HFFc6 (cell line): ENCODE results near the gene TMIGD3. TPM values are rescaled to one million over a fixed set of nuclear protein-coding genes. Genes with fewer than 3 reads are reported as not detected.

Experiments used
- DNase-seq: peaks from one replicate; pipeline ENCODE4 v3.0.0-alpha.2; 2018
- H3K27ac Mint-ChIP-seq: 2 replicates; pipeline ENCODE4 v1.8.0; 2020; ENCODE audit warnings: mild to moderate bottlenecking, mixed read lengths
- H3K27me3 Mint-ChIP-seq: 2 replicates; pipeline ENCODE4 v1.8.0; 2021; ENCODE audit warnings: mild to moderate bottlenecking, moderate library complexity, mixed read lengths; ENCODE audit not compliant: insufficient read depth
- H3K36me3 Mint-ChIP-seq: 2 replicates; pipeline ENCODE4 v1.8.0; 2021; ENCODE audit warnings: low read depth, mixed read lengths
- H3K4me1 Mint-ChIP-seq: 2 replicates; pipeline ENCODE4 v1.8.0; 2020; ENCODE audit warnings: low read depth, mixed read lengths
- H3K4me3 Mint-ChIP-seq: 2 replicates; pipeline ENCODE4 v1.8.0; 2020; ENCODE audit warnings: mild to moderate bottlenecking, moderate library complexity, mixed read lengths
- H3K9me3 Mint-ChIP-seq: 2 replicates; pipeline ENCODE4 v1.8.0; 2020; ENCODE audit warnings: mild to moderate bottlenecking, mixed read lengths
- CTCF ChIP-seq: fragments of 200-600 bp; sonication (generic); IDR thresholded peaks from 2 replicates; pipeline ENCODE4 v1.5.0; 2021; ENCODE audit warnings: antibody characterized with exemption, mild to moderate bottlenecking
- total RNA-seq, 6 experiments: library from RNA; stranded (reverse); fragmentation: NEBNext Ultra II Directional; extraction: Animal tissue kit (Norgen Biotek cat#: 25700); gene quantifications; 2 replicates in 1 of 6; 3 replicates in 5 of 6; pipeline ENCODE4 v1.2.3, GENCODE V29; 2021

Gene TMIGD3
- total RNA-seq, 6 experiments from 2014 or later, result not detected

- no peak overlapping the region for H3K4me3 Mint-ChIP-seq
Observed at GRCh38 chr1:111480674-111481073, 22.8 kb downstream of the TMIGD3 start.

GRCh38 chr1:111476761-111477309 lies 26.6 kb downstream of the TMIGD3 start:
- Mint-ChIP-seq H3K27me3 (no peaks in the 10 kb centered on the region), H3K4me1 (peaks cover 20% of the 10 kb centered on the region), H3K36me3 (no peaks in the 10 kb centered on the region), H3K27ac (no peak overlapping the region), H3K4me3 (no peak overlapping the region), H3K9me3 (no peaks in the 10 kb centered on the region)
- DNase-seq, result no peak
- no peak for TF ChIP-seq CTCF

More at GRCh38 chr1:111480674-111481073, 22.8 kb downstream of the TMIGD3 start:
- no peak for DNase-seq
- Mint-ChIP-seq H3K9me3 (no peaks in the 10 kb centered on the region), H3K27ac (no peak overlapping the region), H3K27me3 (no peaks in the 10 kb centered on the region), H3K36me3 (no peaks in the 10 kb centered on the region), H3K4me1 (peaks cover 37% of the 10 kb centered on the region)
- TF ChIP-seq CTCF, result no peak

GRCh38 chr1:111476214-111476613 lies 27.2 kb downstream of the TMIGD3 start:
- Mint-ChIP-seq H3K4me1 (peaks cover 15% of the 10 kb centered on the region), H3K4me3 (no peak overlapping the region), H3K27me3 (no peaks in the 10 kb centered on the region), H3K9me3 (no peaks in the 10 kb centered on the region), H3K36me3 (no peaks in the 10 kb centered on the region), H3K27ac (no peak overlapping the region)
- no peak for DNase-seq
- no peak for TF ChIP-seq CTCF

- Mint-ChIP-seq H3K27me3 (no peaks in the 10 kb centered on the region), H3K36me3 (no peaks in the 10 kb centered on the region), H3K4me3 (no peak overlapping the region), H3K9me3 (no peaks in the 10 kb centered on the region), H3K4me1 (peaks cover 15% of the 10 kb centered on the region), H3K27ac (no peak overlapping the region)
- DNase-seq, result no peak
- no peak for TF ChIP-seq CTCF
Observed at GRCh38 chr1:111475701-111476100, 27.7 kb downstream of the TMIGD3 start.

GRCh38 chr1:111474521-111474920 lies 28.9 kb downstream of the TMIGD3 start:
- DNase-seq, result no peak
- H3K36me3 Mint-ChIP-seq, result no peaks in the 10 kb centered on the region
- H3K27me3 Mint-ChIP-seq, result no peaks in the 10 kb centered on the region
- H3K27ac Mint-ChIP-seq, result no peak overlapping the region
- no peak overlapping the region for H3K4me3 Mint-ChIP-seq
- H3K4me1 Mint-ChIP-seq, result peaks cover 15% of the 10 kb centered on the region
- TF ChIP-seq CTCF, result no peak
- H3K9me3 Mint-ChIP-seq, result no peaks in the 10 kb centered on the region

GRCh38 chr1:111474106-111474505 lies 29.3 kb downstream of the TMIGD3 start:
- Mint-ChIP-seq H3K36me3 (no peaks in the 10 kb centered on the region), H3K27me3 (no peaks in the 10 kb centered on the region), H3K27ac (no peak overlapping the region), H3K9me3 (no peaks in the 10 kb centered on the region), H3K4me1 (peaks cover 15% of the 10 kb centered on the region), H3K4me3 (no peak overlapping the region)
- DNase-seq, result no peak
- TF ChIP-seq CTCF, result no peak
